Ecto neural progenitor cell (in vitro differentiated cells): ENCODE results near the gene MAGEA4.

Source experiments
- DNase-seq: peaks from one replicate; pipeline ENCODE4 v3.0.0-alpha.2; 2018; ENCODE audit warnings: low spot score

MAGEA4 gene

GRCh38 chrX:151929126-151929525 is 16.4 kb downstream of the MAGEA4 start:
- no peak for DNase-seq

GRCh38 chrX:151935358-151935757 is 22.7 kb downstream of the MAGEA4 start:
- no peak for DNase-seq

GRCh38 chrX:151938172-151938571 is 25.5 kb downstream of the MAGEA4 start:
- no peak for DNase-seq

GRCh38 chrX:151954730-151955129 is 42.0 kb downstream of the MAGEA4 start:
- DNase-seq, result no peak

GRCh38 chrX:151958101-151958500 is 45.4 kb downstream of the MAGEA4 start:
- no peak for DNase-seq

- DNase-seq, result no peak
Observed at GRCh38 chrX:151962034-151962433, 49.3 kb downstream of the MAGEA4 start.

GRCh38 chrX:151966236-151966635 is 53.5 kb downstream of the MAGEA4 start:
- no peak for DNase-seq

- no peak for DNase-seq
Observed at GRCh38 chrX:151970027-151970426, 57.3 kb downstream of the MAGEA4 start.

GRCh38 chrX:151970661-151971060 is 58.0 kb downstream of the MAGEA4 start:
- no peak for DNase-seq

- no peak for DNase-seq
Observed at GRCh38 chrX:151973060-151973661, 60.5 kb downstream of the MAGEA4 start.

- peak; percentile 48 for DNase-seq
Observed at GRCh38 chrX:151973851-151974335, 61.2 kb downstream of the MAGEA4 start.
